ENCODE data around the gene SLC38A8. TPM values are rescaled to one million over a fixed set of nuclear protein-coding genes. Genes with fewer than 3 reads are reported as not detected.

SLC38A8 gene
- total RNA-seq, 2 donors from 2014 or later: not detected

- DNase-seq: no peak
- H3K27ac Mint-ChIP-seq: no peak overlapping the region
These were observed 37.1 kb upstream of the SLC38A8 start for GRCh38 chr16:84079664-84080063.

GRCh38 chr16:84075376-84075775 is 32.8 kb upstream of the SLC38A8 start:
- no peaks in the 10 kb centered on the region for H3K27me3 Mint-ChIP-seq (ENCODE audit: insufficient read depth)
- no peak overlapping the region for H3K4me3 Mint-ChIP-seq
- TF ChIP-seq CTCF (conservative IDR thresholded peaks at IDR 0.05): no peak
- Histone ChIP-seq H3K27me3 (ENCODE audit: control insufficient read depth, insufficient read depth, low read length, poor library complexity, severe bottlenecking) (no peaks in the 10 kb centered on the region), H3K27ac (ENCODE audit: low read depth, low read length) (no peak overlapping the region), H3K4me1 (ENCODE audit: control insufficient read depth, insufficient read depth, low read length) (no peaks in the 10 kb centered on the region), H3K4me3 (ENCODE audit: low read length) (no peak overlapping the region), H3K9ac (ENCODE audit: extremely low read depth, low read length, poor library complexity, severe bottlenecking) (no peak overlapping the region), H3K9me3 (ENCODE audit: control insufficient read depth, low read length) (no peaks in the 10 kb centered on the region), H3K36me3 (ENCODE audit: control insufficient read depth, insufficient read depth, low read length) (peaks cover 68% of the 10 kb centered on the region)
- H3K36me3 Mint-ChIP-seq (ENCODE audit: low read depth): peaks cover 71% of the 10 kb centered on the region
- H3K9me3 Mint-ChIP-seq: no peaks in the 10 kb centered on the region
- no peaks in the 10 kb centered on the region for H3K4me1 Mint-ChIP-seq
- no peak for DNase-seq
- 94 to 99% methylated on average over 7 to 11 of the region's 11 CpGs for WGBS, 2 experiments (ENCODE audit: insufficient coverage in 1 of 2, insufficient read length in 1 of 2)
- no peak overlapping the region for H3K27ac Mint-ChIP-seq

More at GRCh38 chr16:84079664-84080063, 37.1 kb upstream of the SLC38A8 start:
- Mint-ChIP-seq H3K9me3 (no peaks in the 10 kb centered on the region), H3K27me3 (ENCODE audit: insufficient read depth) (no peaks in the 10 kb centered on the region), H3K36me3 (ENCODE audit: low read depth) (peaks cover 78% of the 10 kb centered on the region), H3K4me3 (no peak overlapping the region), H3K4me1 (no peaks in the 10 kb centered on the region)
- H3K4me1 ChIP-seq (ENCODE audit: control insufficient read depth, insufficient read depth, low read length): no peaks in the 10 kb centered on the region
- 93 to 96% methylated on average over 6 of the region's 6 CpGs for WGBS, 2 experiments (ENCODE audit: insufficient coverage in 1 of 2, insufficient read length in 1 of 2)
- peaks cover 76% of the 10 kb centered on the region for H3K36me3 ChIP-seq (ENCODE audit: control insufficient read depth, insufficient read depth, low read length)
- no peak overlapping the region for H3K4me3 ChIP-seq (ENCODE audit: low read length)
- H3K9ac ChIP-seq (ENCODE audit: extremely low read depth, low read length, poor library complexity, severe bottlenecking): no peak overlapping the region
- no peak for TF ChIP-seq CTCF (conservative IDR thresholded peaks at IDR 0.05)
- no peak overlapping the region for H3K27ac ChIP-seq (ENCODE audit: low read depth, low read length)
- no peaks in the 10 kb centered on the region for H3K9me3 ChIP-seq (ENCODE audit: control insufficient read depth, low read length)
- H3K27me3 ChIP-seq (ENCODE audit: control insufficient read depth, insufficient read depth, low read length, poor library complexity, severe bottlenecking): no peaks in the 10 kb centered on the region

- Histone ChIP-seq H3K9ac (ENCODE audit: extremely low read depth, low read length, poor library complexity, severe bottlenecking) (no peak overlapping the region), H3K4me3 (ENCODE audit: low read length) (no peak overlapping the region), H3K27ac (ENCODE audit: low read depth, low read length) (no peak overlapping the region), H3K27me3 (ENCODE audit: control insufficient read depth, insufficient read depth, low read length, poor library complexity, severe bottlenecking) (no peaks in the 10 kb centered on the region), H3K4me1 (ENCODE audit: control insufficient read depth, insufficient read depth, low read length) (no peaks in the 10 kb centered on the region), H3K9me3 (ENCODE audit: control insufficient read depth, low read length) (no peaks in the 10 kb centered on the region), H3K36me3 (ENCODE audit: control insufficient read depth, insufficient read depth, low read length) (peaks cover 68% of the 10 kb centered on the region)
- no peaks in the 10 kb centered on the region for H3K9me3 Mint-ChIP-seq
- no peak overlapping the region for H3K27ac Mint-ChIP-seq
- no peak for TF ChIP-seq CTCF (conservative IDR thresholded peaks at IDR 0.05)
- H3K4me3 Mint-ChIP-seq: no peak overlapping the region
- no peak for DNase-seq
- no peaks in the 10 kb centered on the region for H3K4me1 Mint-ChIP-seq
- no peaks in the 10 kb centered on the region for H3K27me3 Mint-ChIP-seq (ENCODE audit: insufficient read depth)
- WGBS, 2 experiments (ENCODE audit: insufficient coverage in 1 of 2, insufficient read length in 1 of 2): 92 to 97% methylated on average over 3 of the region's 3 CpGs
- H3K36me3 Mint-ChIP-seq (ENCODE audit: low read depth): peaks cover 71% of the 10 kb centered on the region
These were observed 32.1 kb upstream of the SLC38A8 start for GRCh38 chr16:84074721-84075120.
